ENCODE results near the gene TLE5. TPM values are rescaled to one million over a fixed set of nuclear protein-coding genes. Genes with fewer than 3 reads are reported as not detected.

The TLE5 gene
- total and polyA plus RNA-seq, 2 of the 4 experiments (the other 2 are of a cell fraction) = 119 to 407 TPM

GRCh38 chr19:3045191-3045590, 17.1 kb downstream of the TLE5 start:
- no peaks in the 10 kb centered on the region for H4K20me1 ChIP-seq (ENCODE audit: insufficient read depth, low read length)
- H3K23ac ChIP-seq (ENCODE audit: low read depth, low read length) = no peak overlapping the region
- BruUV-seq (replicated peaks) = no TSS peak
- H3K14ac ChIP-seq (replicated peaks; ENCODE audit: low read depth, low read length) = no peak overlapping the region
- H3K9me3 ChIP-seq (ENCODE audit: control insufficient read depth, insufficient read depth, low read length) = no peaks in the 10 kb centered on the region
- TF ChIP-seq NFE2L2 (IDR thresholded peaks at IDR 0.05; ENCODE audit: low read depth, low read length) = no peak
- no peak for TF ChIP-seq RFX5 (IDR thresholded peaks at IDR 0.05; ENCODE audit: low read depth, low read length)
- H3K4me2 ChIP-seq (ENCODE audit: low read depth, low read length) = no peak overlapping the region
- H2AK9ac ChIP-seq (replicated peaks; ENCODE audit: low read depth, low read length, poor library complexity) = no peak overlapping the region
- no peaks in the 10 kb centered on the region for H3K36me3 ChIP-seq (ENCODE audit: control insufficient read depth, insufficient read depth, low read length)
- ChIA-PET CTCF (interaction anchor here (0.8 kb wide), 1 partner anchor 83 kb away, joined by 3 read pairs; no protein-coding TSS in a partner anchor), POLR2A (ENCODE audit: unreplicated experiment) (no interaction called here)
- no peak overlapping the region for H4K5ac ChIP-seq (ENCODE audit: low read depth, low read length)
- intact Hi-C loops (cut with micrococcal nuclease) (no loop called here), in situ Hi-C loops (cut with MboI; ENCODE audit: low sequenced_read_pairs) (no loop called here), dilution Hi-C loops (cut with HindIII; ENCODE audit: low sequenced_read_pairs, unreplicated experiment) (no loop called here)
- no peak overlapping the region for H4K91ac ChIP-seq (ENCODE audit: insufficient read depth, low read depth, low read length)
- no peak overlapping the region for H4K8ac ChIP-seq (ENCODE audit: low read depth in 2 of 2, low read length in 2 of 2)
- no peak overlapping the region for H2AFZ ChIP-seq (replicated peaks; ENCODE audit: low read length, poor library complexity)
- H2BK5ac ChIP-seq (ENCODE audit: low read depth, low read length, poor library complexity, severe bottlenecking) = no peak overlapping the region
- H2BK20ac ChIP-seq (ENCODE audit: low read depth, low read length) = no peak overlapping the region
- peaks cover 2% of the 10 kb centered on the region; the same call in 1 of the 2 replicates for H3K27me3 ChIP-seq (ENCODE audit: control insufficient read depth, insufficient read depth, low read length)
- H3K4me3 ChIP-seq (ENCODE audit: insufficient read depth, low read depth, low read length) = no peak overlapping the region
- no peak overlapping the region for H3K4ac ChIP-seq (ENCODE audit: low read depth, low read length)
- H3K9ac ChIP-seq (ENCODE audit: low read depth, low read length) = no peak overlapping the region
- no peak for DNase-seq
- no peak for ATAC-seq (ENCODE audit: low read depth)
- no peak overlapping the region for H3K18ac ChIP-seq (ENCODE audit: low read depth, low read length)
- H3K4me1 ChIP-seq (ENCODE audit: control insufficient read depth, insufficient read depth, low read length) = 0 out of 2 replicates have a peak, but pooled peaks cover 1% of the 10 kb centered on the region
- no peak overlapping the region for H2BK15ac ChIP-seq (ENCODE audit: low read depth, low read length)
- no peak overlapping the region for H3K27ac ChIP-seq (ENCODE audit: insufficient read depth, low read length)
- 74% methylated on average over 4 of the region's 6 CpGs; no CpG with 5 or more reads in 1 of the 2 experiments for WGBS, 2 experiments (ENCODE audit: extremely low coverage in 2 of 2, insufficient read length in 1 of 2)
- no peaks in the 10 kb centered on the region for H3K9me1 ChIP-seq (ENCODE audit: insufficient read depth, low read length)
- no peaks in the 10 kb centered on the region for H3K79me1 ChIP-seq (ENCODE audit: low read depth in 1 of 2, low read length in 2 of 2)
- H2AK5ac ChIP-seq (ENCODE audit: low read depth, low read length) = no peak overlapping the region
- H2BK120ac ChIP-seq (ENCODE audit: low read depth, low read length) = no peak overlapping the region
- no peak overlapping the region for H3K56ac ChIP-seq (ENCODE audit: extremely low read depth, insufficient read depth, low read length)

Measured in IMR-90 (cell line).